Activated CD4-positive, alpha-beta T cell treated with anti-CD3 and anti-CD28 coated beads, Interleukin-2, amount 50 U/mL, for 48 hours (primary cell): ENCODE results near the gene HECA.
"Not testable (repeated sequence)": the region's sequence is repeated elsewhere in the genome, so short reads cannot be mapped to it uniquely, and the experiment has no call there.

ENCODE experiments used
- DNase-seq, 2 experiments: peaks; one replicate each; pipeline ENCODE4 v3.0.0-alpha.2; 2020

The HECA gene

GRCh38 chr6:139135578-139136545 lies 982 bp downstream of the HECA start:
- peak; percentile 65 to 70 for DNase-seq

GRCh38 chr6:139137706-139138105 lies 2.8 kb downstream of the HECA start:
- no peak for DNase-seq

DNA sequence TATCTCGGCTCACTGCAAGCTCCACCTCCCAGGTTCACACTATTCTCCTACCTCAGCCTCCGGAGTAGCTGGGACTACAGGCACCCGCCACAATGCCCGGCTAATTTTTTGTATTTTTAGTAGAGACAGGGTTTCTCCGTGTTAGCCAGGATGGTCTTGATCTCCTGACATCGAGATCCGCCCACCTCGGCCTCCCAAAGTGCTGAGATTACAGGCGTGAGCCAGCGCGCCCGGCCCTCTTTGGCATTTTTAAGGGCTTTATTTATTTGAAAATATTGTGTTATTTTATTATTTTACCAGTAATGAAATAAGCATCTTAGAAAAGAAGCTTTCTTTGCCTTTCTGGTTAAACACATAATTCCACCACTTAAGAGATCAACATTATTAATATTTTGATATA lies 6.0 kb downstream of the HECA start:
- not testable (repeated sequence) for DNase-seq

GRCh38 chr6:139142262-139142661 lies 7.4 kb downstream of the HECA start:
- DNase-seq = no peak

DNA sequence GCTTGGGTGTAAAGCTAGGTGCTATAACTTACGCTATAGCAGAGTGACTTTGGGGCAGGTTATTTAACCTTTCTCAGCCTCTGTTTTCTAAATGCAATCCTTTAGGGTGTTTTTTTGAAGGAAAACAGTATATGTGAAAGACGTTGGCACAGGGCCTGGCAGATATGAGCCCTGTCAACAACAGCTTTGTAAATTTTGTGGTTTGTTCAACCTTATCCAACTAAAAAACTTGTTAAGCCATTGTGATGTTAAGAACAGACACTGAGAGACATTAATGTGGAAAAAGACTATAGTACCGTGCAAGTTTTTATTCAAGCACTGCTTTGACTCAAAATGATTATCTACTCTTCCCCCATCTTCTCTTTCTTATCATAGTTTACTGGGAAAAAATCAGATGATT lies 8.2 kb downstream of the HECA start:
- no peak for DNase-seq

GRCh38 chr6:139144490-139145085 lies 9.7 kb downstream of the HECA start:
- peak in 1 of 2 experiments; percentile 59 for DNase-seq

DNA sequence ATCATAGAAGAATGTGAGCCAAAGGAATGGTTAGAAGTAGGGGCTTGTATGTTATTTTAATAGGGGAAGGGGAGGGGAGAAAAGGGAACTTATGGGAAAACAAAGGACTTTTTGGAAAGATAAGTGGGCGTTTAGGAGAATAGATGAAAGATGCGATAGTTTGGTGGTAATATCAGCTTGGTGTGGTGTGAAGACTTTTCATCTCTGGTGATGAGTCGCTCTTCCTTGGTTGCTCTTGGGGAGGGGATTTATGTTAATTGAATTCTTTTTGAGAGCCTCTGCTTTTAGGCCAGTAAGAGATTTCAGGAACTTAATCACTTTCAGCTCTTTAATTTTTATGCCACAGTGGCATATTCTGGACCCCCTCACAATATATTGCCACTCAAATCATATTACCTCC lies 10.8 kb downstream of the HECA start:
- DNase-seq = no peak

DNA sequence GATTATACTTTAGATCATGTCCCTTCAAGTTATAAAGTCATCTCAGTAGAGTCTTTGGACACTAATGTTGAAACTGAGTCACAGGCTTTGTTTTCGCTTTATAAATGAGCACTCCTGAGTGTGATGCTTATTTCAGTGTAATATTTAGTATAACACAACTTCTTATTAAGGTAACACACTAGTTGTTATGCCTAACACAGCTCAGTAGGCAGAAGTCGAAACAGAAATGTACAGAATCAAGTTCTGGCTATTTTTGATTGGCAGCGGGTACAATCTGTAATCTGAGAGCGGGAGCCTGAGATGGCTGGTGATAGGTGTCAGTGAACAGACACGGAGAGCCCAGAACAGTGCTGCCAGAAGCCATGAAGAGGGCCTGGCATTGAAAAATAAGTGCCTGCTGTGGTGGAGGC lies 11.4 kb downstream of the HECA start:
- no peak for DNase-seq

- DNase-seq = no peak
Measured at GRCh38 chr6:139147628-139148027, 12.7 kb downstream of the HECA start.

DNA sequence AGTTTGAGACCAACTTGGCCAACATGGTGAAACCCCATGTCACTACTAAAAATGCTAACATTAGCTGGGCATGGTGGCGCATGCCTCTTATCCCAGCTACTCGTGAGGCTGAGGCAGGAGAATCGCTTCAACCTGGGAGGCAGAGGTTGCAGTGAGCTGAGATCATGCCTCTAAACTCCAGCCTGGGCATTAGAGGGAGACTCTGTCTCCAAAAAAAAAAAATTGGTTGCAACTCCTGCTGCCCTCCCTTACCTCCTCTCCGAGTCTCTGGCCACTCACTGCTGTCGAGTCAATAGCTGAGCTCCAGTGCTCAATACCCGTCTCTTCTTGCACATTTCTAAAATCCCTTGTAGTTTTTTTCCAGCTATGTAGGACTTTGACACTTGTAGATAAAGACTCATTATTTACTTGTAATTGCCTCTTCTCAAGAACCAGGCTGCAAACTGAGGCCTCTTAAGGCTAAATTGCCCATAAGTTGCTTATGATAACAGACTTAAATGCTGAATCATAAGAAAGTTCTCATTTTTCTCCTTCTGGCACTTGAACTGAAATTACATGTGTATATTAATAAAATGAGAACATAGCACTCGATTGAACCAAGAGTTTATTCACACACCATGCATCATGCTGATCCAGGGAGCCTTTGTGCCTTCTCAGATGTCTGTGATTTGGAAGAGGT lies 13.8 kb downstream of the HECA start:
- no peak for DNase-seq

- no peak for DNase-seq
Measured at GRCh38 chr6:139149383-139149782, 14.5 kb downstream of the HECA start.

DNA sequence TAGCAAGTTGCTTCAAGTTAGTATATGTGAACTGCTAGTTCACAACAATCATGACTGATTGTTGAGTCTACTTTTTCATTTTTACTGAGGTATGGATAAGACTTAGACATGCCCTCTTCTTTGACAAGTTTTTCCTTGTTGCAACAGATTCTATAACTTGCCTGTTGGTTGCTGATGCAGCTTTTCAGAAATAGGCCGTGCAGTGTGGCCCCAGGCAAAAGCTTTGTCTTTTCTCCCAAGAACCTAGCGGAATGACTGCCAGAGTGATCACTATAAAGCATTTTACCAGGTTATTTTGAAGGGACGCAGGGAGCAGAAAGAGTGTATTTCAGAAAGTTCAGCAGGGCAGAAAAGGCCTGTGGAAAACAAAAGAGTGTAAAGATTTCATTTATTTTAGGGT lies 16.0 kb downstream of the HECA start:
- DNase-seq = no peak

DNA sequence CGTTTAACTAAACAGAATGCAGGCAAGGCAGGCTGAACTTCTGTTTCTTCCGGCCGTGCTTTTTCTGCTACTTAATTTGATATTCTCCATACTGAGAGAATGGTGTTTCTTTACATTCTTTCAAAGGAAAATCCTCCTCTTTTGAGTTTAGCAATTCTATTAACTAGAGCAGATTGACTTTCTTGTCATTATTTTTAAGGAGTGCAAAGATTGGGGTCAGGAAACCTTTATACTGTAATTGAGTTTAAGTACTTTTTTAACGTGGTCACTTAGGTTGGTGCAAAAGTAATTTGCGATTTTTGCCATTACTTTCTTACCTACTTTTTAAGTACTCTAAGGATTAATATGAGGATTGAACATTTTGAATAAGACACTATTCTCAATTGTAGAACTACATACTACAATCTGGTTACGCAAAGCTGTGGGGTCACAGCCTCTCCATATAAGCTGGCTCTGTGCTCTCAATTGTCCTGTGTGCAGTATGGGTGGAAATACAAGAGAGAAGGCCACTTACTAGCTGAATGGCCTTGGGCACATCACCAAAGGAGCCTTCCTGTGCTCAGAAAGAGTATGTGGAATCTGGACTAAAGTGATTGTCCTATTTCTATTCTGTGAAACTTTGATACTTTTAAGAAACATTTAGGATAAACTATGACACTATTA lies 16.7 kb downstream of the HECA start:
- DNase-seq = no peak

- DNase-seq = no peak
Measured at GRCh38 chr6:139152088-139152891, 17.4 kb downstream of the HECA start.

DNA sequence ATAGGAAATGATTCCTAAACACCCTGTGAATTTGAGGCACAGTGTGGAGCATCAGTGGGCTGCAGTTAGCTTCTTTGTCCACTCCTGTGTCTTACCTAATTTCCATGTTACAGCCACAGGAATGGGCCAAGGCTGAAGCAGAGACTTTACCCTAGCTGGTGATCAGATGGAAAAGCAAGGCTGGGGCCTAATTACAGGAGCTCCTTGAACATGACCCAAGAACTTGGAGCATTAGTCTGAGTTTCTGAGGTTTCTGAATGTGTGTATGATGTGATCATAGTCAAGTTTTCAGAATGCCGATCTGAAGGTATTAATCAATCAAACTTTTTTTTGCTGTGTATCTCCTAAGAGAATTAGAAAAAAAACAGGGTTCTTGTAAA lies 18.0 kb downstream of the HECA start:
- peak in 1 of 2 experiments; percentile 48 for DNase-seq

- no peak for DNase-seq
Measured at GRCh38 chr6:139153855-139154254, 19.0 kb downstream of the HECA start.

- DNase-seq = no peak
Measured at GRCh38 chr6:139154881-139155547, 20.1 kb downstream of the HECA start.

GRCh38 chr6:139156102-139156501 lies 21.2 kb downstream of the HECA start:
- no peak for DNase-seq

DNA sequence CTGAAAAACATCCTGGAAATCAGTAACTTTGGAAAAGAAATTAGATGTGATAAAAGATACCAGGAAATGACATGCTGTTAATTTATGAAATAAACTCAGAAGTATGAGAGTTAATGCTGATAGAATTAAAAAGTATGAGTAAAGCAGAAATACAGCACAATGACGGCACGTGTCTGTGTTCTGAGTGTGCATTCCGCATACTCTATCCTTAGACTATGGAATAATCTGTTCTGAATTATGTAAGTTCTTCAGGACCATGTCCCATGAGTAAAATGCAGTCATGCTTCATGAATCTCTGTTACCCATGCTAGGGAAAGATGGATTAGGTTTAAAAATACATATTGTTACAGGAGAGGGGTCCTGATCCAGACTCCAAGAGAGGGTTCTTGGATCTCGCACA lies 21.7 kb downstream of the HECA start:
- no peak for DNase-seq

GRCh38 chr6:139157086-139157485 lies 22.2 kb downstream of the HECA start:
- DNase-seq = not testable (repeated sequence)

- DNase-seq = no peak
Measured at GRCh38 chr6:139159016-139159415, 24.1 kb downstream of the HECA start.

DNA sequence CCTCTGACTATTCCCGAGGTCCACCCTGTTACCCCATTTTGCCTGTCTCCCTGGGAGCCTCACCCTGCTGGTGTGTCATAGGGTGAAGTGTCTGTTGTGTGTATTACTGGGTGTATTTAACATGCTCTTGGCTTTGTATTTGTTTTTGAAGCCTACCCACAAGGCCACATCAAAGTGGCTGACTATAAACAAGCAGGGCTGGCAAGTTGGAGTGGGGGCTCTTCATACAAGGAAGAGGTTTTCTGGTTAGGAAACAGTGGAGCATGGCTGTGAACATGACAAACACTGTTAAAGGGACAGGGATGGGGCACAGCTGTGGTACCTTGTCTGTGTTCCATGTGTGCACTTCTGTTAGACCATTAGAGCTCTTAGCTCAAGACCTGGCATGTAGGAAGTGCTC lies 26.3 kb downstream of the HECA start:
- DNase-seq = no peak
